ENCODE data around the gene RPS6KC1.
"Not testable (repeated sequence)": the region's sequence is repeated elsewhere in the genome, so short reads cannot be mapped to it uniquely, and the experiment has no call there.

The RPS6KC1 gene, protein sequence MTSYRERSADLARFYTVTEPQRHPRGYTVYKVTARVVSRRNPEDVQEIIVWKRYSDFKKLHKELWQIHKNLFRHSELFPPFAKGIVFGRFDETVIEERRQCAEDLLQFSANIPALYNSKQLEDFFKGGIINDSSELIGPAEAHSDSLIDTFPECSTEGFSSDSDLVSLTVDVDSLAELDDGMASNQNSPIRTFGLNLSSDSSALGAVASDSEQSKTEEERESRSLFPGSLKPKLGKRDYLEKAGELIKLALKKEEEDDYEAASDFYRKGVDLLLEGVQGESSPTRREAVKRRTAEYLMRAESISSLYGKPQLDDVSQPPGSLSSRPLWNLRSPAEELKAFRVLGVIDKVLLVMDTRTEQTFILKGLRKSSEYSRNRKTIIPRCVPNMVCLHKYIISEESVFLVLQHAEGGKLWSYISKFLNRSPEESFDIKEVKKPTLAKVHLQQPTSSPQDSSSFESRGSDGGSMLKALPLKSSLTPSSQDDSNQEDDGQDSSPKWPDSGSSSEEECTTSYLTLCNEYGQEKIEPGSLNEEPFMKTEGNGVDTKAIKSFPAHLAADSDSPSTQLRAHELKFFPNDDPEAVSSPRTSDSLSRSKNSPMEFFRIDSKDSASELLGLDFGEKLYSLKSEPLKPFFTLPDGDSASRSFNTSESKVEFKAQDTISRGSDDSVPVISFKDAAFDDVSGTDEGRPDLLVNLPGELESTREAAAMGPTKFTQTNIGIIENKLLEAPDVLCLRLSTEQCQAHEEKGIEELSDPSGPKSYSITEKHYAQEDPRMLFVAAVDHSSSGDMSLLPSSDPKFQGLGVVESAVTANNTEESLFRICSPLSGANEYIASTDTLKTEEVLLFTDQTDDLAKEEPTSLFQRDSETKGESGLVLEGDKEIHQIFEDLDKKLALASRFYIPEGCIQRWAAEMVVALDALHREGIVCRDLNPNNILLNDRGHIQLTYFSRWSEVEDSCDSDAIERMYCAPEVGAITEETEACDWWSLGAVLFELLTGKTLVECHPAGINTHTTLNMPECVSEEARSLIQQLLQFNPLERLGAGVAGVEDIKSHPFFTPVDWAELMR

DNA sequence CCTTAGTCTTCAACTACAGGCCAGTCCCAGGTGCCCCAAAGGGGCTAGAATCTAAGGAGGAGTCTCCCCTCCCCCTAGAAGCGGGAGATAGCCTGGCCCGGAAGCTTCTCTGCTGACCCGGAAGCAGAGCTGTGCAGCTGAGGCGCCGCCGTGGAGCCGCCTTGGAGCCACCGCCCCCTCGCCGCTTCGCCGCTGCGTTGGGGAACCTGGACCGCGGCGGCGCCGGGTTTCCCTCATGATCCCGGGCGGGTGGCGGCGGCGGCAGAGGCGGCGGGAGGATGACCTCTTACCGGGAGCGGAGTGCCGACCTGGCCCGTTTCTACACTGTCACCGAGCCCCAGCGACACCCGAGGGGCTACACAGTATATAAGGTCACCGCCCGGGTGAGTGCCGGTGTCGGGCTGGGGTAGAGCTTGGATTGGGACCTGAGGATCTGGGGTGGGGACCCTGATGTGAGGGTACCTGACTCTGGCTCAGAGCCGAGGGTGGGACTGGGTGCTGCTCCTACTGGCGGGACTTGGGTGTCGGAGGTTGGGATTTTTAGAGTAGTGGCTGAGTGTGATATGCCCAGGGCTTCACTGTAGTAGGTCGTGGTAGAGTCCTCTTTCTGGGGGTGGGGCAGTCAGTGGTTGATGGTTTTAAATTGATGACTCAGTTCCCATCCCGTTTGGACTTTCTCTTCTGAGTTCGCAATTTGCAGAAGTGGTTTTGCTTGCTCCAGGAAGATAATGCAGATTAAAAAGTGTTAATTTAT, at the start of gene RPS6KC1:
Gene RPS6KC1 (plus strand): TSS at position 115 of the 754 bp plus-strand sequence. CDS start 164 bp downstream, at position 279.
- DNase-seq (ENCODE audit: low read depth), result peak; percentile 77

DNA sequence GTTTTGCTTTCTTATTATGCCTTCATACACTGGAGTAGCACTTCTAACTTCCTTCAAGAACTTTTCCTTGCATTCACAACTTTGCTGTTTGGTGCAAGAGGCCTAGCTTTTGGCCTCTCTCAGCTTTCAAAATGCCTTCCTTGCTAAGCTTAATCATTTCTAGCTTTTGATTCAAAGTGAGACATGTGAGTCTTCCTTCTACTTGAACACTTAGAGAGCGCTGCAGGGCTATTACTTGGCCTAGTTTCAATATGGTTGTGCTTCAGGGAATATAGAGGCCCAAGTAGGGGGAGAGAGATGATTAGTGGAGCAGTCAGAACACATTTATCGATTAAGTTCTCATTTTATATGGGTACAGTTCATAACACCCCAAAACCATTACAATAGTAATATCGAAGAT, 47.8 kb upstream of the RPS6KC1 start:
- no peak for DNase-seq (ENCODE audit: low read depth)

DNA sequence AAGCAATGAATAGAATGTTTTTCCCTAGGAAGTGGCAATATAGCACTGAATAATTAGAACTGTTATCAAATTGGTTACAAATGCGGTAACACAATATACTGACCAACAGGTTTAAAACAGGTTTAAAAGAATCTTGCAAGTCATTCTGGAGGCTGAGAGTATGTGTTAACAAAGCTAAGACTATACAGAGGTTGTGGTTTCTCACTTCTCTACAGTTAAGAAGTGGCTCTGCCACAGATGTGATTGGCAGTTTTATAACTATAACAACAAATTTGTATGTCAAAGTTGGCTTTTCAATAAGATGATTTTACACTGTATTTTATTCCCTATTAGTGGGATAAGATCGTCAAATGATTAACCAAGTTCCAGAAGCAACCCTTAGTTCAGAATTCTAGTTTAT, 42.5 kb upstream of the RPS6KC1 start:
- DNase-seq (ENCODE audit: low read depth), result no peak

DNA sequence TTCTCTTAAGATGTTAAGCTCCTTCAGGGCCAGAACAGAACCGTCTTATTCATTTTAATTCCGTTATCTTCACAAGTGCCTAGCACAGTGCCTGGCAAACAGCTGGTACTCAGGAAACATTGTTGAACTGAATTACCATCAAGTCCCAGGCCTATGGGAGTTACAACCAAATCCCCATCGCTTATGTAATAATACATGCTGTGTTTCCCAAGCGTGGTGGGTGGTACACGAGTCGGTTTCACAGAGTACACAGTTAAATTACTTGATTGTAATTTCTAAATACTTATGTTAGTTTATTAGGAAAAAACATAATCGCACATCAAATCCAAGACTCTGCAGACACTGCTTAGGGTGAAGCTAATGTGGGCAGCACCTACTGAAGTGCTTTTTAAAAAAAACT, 36.4 kb upstream of the RPS6KC1 start:
- no peak for DNase-seq (ENCODE audit: low read depth)

DNA sequence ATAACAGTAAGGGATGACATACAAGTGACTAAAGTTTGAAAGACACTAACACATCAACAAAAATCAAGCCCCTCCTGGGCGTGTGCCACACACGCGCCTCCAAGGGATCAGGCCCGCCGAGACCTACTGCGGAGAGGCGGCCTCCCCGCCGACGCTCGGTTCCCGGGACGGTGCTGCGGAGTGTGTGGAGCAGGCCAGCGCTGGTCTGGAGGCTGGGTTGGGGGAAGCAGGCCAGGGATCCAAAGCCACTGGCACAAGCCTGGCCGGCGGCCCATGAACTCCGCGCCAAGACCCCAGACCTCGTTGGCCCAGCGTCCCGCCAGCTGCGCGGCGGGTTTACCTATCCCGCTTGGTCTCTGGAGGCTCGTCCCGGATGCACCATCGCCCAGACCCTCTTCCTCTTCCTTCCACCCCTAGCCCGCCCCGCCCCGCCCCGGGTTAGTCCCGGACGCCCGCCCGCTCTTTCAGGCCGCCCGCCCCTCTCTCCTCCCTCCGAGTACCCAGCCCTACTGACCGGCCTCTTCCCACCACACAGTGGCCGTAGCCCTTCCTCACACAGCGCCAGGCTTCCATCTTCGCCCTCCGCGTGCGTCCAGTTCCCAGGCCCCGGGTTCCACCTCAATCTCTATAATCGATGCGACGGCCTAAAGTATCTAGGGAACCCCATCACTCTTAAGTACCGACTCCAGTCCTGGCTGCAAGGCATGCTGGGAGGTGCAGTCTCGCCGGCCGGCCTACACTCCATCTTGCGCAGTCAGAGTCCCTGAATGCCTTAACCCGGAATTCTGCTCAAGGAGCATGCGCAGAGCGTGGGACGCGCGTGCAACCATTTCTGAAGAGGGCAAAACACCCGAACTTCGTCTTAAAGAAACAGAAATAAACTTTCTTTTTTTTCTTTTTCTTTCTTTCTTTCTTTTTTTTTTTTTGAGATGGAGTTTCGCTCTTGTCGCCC, 35.7 kb upstream of the RPS6KC1 start, which contains the start of gene ANGEL2:
Gene ANGEL2 (minus strand): TSS at position 769 of the 952 bp plus-strand sequence. CDS start 196 bp downstream, at position 573.
- peak; percentile 92 for DNase-seq (ENCODE audit: low read depth)

DNA sequence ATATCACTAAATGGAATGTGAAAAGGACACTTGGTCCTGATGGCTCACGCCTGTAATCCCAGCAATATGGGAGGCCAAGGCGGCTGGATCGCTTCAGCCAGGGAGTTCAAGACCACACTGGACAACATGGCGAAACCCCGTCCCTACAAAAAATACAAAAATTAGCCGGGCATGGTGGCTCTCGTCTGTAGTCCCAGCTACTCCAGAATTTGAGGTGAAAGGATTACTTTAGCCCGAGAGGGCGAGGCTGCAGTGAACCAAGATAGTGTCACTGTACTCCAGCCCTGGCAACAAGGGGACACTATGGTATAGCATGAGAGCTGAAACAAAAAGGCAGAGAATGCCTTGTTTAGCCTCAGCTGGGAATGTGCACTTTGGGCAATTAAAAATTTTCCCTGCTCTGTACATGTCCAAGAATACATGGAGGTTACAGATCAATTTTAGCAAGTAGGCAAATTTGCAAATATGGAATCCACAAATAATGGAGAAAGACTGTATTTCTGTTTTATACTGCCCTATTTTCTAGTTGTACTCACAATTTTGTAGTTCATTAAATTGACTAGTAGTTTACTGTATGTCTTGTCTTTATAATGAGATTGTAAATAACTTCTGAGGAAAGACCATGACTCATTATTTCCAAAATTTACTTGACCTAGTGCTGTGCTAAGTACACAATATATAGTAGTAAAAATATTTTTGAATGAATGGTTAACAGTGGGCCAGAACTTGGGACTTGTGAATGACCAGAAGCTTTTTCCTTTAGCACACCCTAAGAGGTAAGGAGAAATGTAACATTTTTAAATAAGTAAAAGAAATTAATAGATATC, 33.4 kb upstream of the RPS6KC1 start:
- no peak for DNase-seq (ENCODE audit: low read depth)

DNA sequence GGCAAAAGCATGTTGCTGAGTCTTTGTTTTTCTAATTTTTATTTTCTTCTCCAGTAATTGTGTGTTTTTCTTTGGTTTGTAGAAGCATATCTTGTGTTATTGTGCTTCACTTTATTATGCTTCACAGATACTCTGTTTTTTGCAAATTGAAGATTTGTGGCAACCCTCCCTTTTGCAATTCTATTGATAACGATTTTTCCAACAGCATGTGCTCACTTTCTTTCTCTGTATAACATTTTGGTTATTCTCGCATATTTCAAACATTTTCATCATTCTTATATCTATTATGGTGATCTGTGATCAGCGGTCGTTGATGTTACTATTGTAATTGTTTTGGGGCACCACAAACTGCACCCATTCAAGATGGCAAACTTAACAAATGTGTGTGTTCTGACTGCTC, 31.6 kb upstream of the RPS6KC1 start:
- DNase-seq (ENCODE audit: low read depth), result no peak

DNA sequence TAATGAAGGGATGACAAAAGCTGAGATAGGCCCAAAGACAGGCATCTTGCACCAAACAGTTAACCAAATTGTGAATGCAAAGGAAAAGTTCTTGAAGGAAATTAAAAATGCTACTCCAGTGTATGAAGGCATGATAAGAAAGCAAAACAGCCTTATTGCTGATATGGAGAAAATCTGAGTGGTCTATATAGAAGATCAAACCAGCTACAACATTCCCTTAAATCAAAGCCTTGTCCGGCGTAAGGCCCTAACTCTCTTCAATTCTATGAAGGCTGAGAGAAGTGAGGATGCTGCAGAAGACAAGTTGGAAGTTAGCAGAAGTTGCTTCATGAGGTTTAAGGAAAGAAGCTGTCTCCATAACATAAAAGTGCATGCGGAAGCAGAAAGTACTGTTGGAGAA, 31.0 kb upstream of the RPS6KC1 start:
- DNase-seq (ENCODE audit: low read depth), result no peak

DNA sequence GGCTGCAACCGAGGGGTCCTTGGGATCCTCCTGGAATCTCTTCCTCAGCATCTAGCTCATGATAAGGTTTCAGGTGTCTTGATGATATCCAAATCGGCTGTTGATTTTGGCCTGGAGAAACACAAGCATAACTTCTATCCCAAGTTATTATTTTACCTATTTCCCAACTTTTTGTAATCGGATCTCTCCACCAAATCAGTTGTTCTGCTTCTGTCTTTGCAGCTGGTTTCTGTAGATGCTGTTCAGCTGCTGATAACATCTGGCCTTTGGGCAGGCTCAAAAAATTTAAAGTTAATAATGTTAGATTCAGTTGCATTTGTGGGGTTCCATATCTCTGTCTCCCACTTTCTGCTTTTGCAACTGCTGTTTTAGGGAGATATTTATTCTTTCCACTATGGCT, 24.0 kb upstream of the RPS6KC1 start:
- DNase-seq (ENCODE audit: low read depth), result not testable (repeated sequence)

DNA sequence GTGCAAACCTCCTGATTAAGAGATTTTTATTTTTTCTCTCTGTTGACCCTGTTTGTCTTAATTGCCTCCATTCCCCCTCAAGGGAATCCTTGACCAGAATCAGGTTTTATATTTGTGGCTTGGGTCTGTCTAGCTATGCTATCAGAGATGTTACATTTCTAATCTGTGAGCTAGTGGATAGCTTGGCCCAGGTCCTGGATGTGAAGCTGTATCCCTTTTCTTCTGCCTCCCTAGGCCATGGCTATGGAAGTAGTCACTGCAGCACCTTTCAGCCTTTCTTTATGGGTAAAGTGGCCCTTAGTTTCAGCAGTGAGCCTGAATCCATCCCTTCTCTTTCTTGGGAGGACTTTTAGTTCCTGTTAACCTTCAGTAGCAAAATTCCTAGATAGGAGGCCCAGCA, 18.4 kb upstream of the RPS6KC1 start:
- no peak for DNase-seq (ENCODE audit: low read depth)

DNA sequence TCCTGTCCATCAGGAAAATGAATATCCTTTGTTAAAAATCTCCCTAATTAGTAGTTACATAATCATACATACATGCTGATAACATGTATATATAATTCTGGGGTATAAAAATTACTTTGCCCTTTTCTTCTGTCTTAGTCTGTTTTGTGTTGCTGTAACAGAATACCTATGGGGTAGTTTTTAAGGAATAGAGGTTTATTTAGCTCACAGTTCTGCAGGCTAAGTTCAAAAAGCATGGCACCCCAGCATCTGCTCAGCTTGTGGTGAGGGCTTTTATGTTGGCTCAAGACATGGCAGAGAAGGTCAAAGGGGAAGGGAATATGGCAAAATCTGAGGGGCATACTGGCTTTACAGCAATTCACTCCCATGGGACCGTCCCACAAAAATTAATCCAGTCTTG, 16.3 kb upstream of the RPS6KC1 start:
- DNase-seq (ENCODE audit: low read depth), result no peak

DNA sequence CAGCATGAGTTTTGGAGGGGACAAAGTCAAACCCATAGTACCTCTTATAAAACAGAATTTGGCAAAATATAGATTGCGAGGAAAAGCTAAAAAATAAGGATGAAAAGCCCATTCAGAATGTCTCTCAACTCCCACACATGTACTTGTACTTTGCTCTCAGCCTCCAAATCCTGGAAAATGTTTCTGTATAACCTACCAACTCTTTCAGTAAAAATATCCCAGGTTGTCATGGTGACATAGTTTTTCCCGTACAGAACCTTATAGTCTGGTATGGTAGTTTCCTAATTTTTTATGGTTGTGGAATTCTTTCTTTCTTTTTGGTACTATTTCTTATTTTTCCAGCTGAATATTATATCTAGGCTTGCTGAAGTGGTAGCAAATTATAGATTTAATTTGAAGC, 15.5 kb upstream of the RPS6KC1 start:
- no peak for DNase-seq (ENCODE audit: low read depth)

DNA sequence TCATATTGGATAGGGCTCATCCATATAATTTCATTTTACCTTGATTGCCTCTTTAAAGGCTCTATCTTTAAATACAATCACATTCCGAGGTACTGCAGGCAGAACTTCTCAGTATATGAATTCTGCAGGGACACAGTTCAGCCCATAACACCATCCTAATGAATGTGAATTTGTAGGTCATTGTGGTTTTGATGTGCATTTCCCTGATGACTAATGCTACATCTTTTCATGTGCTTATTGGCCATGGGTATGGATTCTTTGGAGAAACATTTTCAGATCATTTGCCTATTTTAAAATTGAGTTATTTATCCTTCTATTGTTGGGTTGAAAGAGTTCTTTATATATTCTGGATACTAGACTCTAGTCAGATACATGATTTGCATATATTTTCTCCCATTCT, 9.6 kb upstream of the RPS6KC1 start:
- DNase-seq (ENCODE audit: low read depth), result no peak

DNA sequence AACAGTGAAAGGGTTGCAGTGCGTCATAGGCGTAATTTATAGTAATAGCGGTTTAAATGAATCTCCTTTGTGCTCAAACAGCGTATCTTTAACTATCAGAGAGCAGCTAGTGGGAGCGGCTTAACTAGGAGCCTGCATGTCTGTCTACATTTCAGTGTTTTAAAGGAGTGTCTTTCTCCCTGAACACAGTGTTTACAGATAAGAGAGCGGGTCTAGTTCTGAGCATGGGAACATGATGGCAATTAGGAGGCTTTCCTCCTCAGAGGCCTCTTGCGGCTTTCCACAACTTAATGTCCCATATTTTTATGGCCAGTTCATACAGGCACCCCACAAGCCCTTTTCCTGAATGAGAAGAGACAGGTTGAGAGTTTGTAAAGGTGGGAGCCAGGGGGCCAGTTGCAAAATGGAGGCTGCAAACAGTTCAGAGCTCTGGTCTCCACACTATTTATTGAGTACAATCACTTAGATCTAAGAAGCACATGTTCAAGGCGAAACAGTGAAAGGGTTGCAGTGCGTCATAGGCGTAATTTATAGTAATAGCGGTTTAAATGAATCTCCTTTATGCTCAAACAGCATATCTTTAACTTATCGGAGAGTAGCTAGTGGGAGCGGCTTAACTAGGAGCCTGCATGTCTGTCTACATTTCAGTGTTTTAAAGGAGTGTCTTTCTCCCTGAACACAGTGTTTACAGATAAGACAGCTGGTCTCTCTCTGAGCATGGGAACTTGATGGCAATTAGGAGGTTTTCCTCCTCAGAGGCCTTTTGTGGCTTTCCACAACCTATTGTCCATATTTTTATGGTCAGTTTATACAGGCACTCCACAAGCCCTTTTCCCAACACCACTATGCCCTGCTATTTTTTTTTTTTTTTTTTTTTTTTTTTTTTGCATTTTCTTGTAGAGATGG, 5.5 kb upstream of the RPS6KC1 start:
- DNase-seq (ENCODE audit: low read depth), result not testable (repeated sequence)

DNA sequence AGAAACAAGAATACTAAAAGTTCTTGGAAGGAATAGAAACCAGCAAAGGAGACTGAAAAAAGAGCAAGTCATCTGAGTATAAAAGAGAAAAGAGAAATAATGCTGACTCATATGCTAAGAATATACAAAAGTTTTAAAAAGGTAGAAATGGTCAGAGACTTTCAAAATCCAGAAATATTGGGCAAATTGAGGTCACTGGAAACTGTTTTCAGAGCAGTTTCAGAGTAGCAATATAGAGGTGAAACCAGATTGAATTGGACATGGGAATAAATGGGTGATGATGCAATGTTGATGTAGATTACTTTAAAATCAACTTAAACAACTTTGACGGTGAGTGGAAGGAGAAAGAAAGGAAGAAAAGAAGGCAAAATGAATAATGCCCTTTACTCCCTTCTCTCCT, 1.8 kb upstream of the RPS6KC1 start:
- DNase-seq (ENCODE audit: low read depth), result no peak

DNA sequence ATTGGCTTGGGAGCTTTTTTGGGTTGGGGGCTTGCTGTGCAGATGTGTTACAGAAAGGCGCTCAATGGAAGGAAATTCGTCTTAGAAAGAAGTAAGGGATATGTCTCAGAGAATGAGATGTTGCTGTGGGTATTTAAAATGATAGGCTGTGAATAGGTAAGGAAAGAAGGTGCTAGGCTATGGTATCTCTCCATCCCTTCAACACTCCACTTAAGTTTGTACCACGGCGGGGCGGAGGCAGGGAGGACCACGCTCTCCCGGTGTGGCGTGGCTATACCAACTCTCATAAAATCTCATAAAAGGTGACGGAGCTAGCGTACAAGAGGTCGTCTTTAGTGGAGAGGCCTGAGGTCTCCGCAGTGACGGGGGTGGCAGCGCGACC, 305 bp upstream of the RPS6KC1 start:
- no peak for DNase-seq (ENCODE audit: low read depth)

DNA sequence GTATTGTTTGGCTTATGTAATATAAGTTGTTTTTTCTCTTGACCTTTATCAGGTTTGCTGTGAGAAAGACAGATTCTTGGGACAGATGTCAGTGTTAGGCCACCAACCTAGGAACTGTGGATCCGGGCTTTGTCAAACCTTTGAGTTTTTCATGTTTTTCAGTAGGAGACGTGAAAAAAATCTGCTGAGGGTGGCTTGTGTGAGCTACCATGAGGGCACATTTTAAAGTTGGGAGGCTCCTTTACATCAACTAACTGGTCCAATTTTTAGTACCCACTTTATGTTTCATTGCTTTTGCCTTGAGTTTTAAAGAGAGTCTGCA, 801 bp downstream of the RPS6KC1 start:
- no peak for DNase-seq (ENCODE audit: low read depth)

DNA sequence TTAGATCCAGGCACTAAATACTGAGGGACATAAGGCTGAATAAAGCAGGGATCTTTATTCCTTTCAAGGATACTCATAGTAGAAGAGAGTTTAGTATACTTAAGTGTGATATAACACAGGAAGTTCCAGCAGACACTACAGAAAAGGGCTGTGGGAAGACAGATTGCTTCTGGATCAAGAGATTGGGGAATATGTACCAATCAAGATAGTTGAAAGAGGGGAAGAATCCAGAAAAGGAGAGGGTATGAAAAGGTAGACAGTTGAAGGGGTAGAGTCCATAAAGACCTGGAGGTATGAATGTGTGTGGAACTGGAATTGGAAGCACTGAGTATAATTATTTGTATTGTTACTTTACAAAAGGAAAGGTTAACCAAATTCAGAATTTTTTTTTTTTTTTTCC, 2.4 kb downstream of the RPS6KC1 start:
- DNase-seq (ENCODE audit: low read depth), result no peak

DNA sequence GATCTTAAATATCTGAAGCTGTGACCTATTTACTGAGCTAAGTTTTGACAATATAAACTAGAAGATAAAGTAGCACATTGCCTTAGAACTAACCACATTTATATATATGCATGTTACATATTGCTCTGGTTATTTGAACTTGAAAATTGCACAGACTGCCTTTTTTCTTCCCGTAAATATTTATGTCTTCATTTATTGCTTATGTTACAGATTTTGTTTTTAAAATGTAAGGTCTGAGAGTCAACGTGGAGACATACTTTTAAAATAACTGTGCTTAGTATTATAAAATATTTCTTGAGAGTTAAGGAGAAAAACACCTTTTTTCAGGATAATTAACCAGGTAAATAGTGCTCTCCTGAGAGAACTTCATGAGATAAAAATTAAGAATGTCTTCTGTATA, 3.1 kb downstream of the RPS6KC1 start:
- no peak for DNase-seq (ENCODE audit: low read depth)

Data from activated T-helper 9 cell treated with anti-CD3 and anti-CD28 coated beads, Interleukin-2, amount 50 U/mL, for 16 hours (primary cell).